DND-41 (cell line): ENCODE results near the gene SCD5.

Experiments used
- ATAC-seq: fragments of 200-7000 bp; cut with Tn5 transposase; 3 replicates; pipeline ENCODE4 v1.9.1; 2021; ENCODE audit warnings: low read depth; ENCODE audit not compliant: insufficient read depth
- DNase-seq: peaks from one replicate; pipeline ENCODE4 v3.0.0-alpha.2; 2020
- H2AFZ ChIP-seq: 2 replicates; pipeline ENCODE4 v1.6.0; 2012; ENCODE audit warnings: low read depth, low read length
- H3K27ac ChIP-seq: 2 replicates; pipeline ENCODE4 v1.5.1; 2012; ENCODE audit warnings: low read length, inconsistent platforms
- H3K27me3 ChIP-seq: fragments of 200-600 bp; sonication (generic); 2 replicates; pipeline ENCODE4 v1.6.0; 2012; ENCODE audit warnings: low read length, mild to moderate bottlenecking, inconsistent platforms; ENCODE audit not compliant: insufficient read depth, poor library complexity
- H3K36me3 ChIP-seq: 2 replicates; pipeline ENCODE4 v1.5.1; 2012; ENCODE audit warnings: low read length, inconsistent platforms; ENCODE audit not compliant: insufficient read depth
- H3K4me1 ChIP-seq: 2 replicates; pipeline ENCODE4 v1.5.1; 2012; ENCODE audit warnings: mild to moderate bottlenecking, low read length; ENCODE audit not compliant: insufficient read depth
- H3K4me2 ChIP-seq: 2 replicates; pipeline ENCODE4 v1.6.0; 2012; ENCODE audit warnings: mild to moderate bottlenecking, moderate library complexity, low read length, inconsistent platforms; ENCODE audit not compliant: insufficient read depth
- H3K4me3 ChIP-seq, 2 experiments: fragments of 200-600 bp in 1 of 2; shearing (Covaris generic) in 1 of 2; 2 replicates each; pipeline ENCODE4 v1.5.1; 2012 to 2016; ENCODE audit warnings: inconsistent platforms in 2 of 2, low read length in 2 of 2, mild to moderate bottlenecking in 2 of 2, low read depth in 1 of 2, moderate library complexity in 1 of 2
- H3K79me2 ChIP-seq: 2 replicates; pipeline ENCODE4 v1.6.0; 2012; ENCODE audit warnings: low read length, inconsistent platforms; ENCODE audit not compliant: insufficient read depth
- H3K9ac ChIP-seq: 2 replicates; pipeline ENCODE4 v1.6.0; 2012; ENCODE audit warnings: low read depth, mild to moderate bottlenecking, inconsistent platforms, low read length, moderate library complexity
- H3K9me3 ChIP-seq: 2 replicates; pipeline ENCODE4 v1.5.1; 2012; ENCODE audit warnings: low read length, moderate library complexity, mild to moderate bottlenecking, inconsistent platforms; ENCODE audit not compliant: insufficient read depth, severe bottlenecking
- H4K20me1 ChIP-seq: 2 replicates; pipeline ENCODE4 v1.6.0; 2012; ENCODE audit warnings: low read length; ENCODE audit not compliant: insufficient read depth
- CTCF ChIP-seq: IDR thresholded peaks from 2 replicates; pipeline ENCODE4 v1.5.1; 2012; ENCODE audit warnings: borderline replicate concordance, low read length, moderate library complexity, mild to moderate bottlenecking; ENCODE audit not compliant: poor library complexity, severe bottlenecking; ENCODE audit errors: extremely low read depth
- EZH2 ChIP-seq: IDR thresholded peaks from 3 replicates; pipeline ENCODE4 v1.6.1; 2012; ENCODE audit warnings: borderline replicate concordance, low read depth, mild to moderate bottlenecking, moderate library complexity, low read length, inconsistent platforms; ENCODE audit not compliant: severe bottlenecking

SCD5 gene

DNA sequence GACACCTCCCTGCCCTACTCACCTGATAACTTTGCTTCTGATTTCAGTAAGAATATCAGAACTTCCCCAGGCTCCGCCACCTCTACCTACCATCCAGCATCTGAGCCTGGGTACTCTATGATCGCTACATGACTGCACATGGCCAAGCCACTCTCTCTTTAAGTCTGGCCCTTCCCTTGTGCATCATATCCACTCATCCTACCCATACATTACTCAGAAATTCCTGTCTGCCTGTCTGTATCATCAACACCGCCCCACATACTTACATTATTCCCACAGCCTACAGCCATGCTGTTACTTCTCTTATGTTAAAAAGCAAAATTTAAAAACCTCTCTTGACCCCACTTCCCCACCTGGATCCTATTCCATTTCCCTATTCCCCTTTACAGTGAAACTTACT, 84.7 kb downstream of the SCD5 start:
- Histone ChIP-seq H3K9me3 (no peaks in the 10 kb centered on the region), H3K9ac (no peak overlapping the region), H3K4me1 (no peaks in the 10 kb centered on the region), H3K36me3 (no peaks in the 10 kb centered on the region), H3K4me2 (no peak overlapping the region), H3K27ac (no peak overlapping the region), H2AFZ (no peak overlapping the region), H3K4me3 (no peak overlapping the region), H3K27me3 (no peaks in the 10 kb centered on the region), H4K20me1 (peaks cover 9% of the 10 kb centered on the region), H3K79me2 (peaks cover 13% of the 10 kb centered on the region; the same call in 1 of the 2 replicates)
- TF ChIP-seq EZH2 = no peak
- no peak for TF ChIP-seq CTCF
- ATAC-seq = no peak
- DNase-seq = no peak

GRCh38 chr4:82712561-82712960, 86.0 kb downstream of the SCD5 start:
- H3K79me2 ChIP-seq = peaks cover 14% of the 10 kb centered on the region; the same call in 1 of the 2 replicates
- no peak overlapping the region for H2AFZ ChIP-seq
- H4K20me1 ChIP-seq = peaks cover 13% of the 10 kb centered on the region
- H3K4me1 ChIP-seq = no peaks in the 10 kb centered on the region
- no peak overlapping the region for H3K9ac ChIP-seq
- H3K27me3 ChIP-seq = no peaks in the 10 kb centered on the region
- H3K4me3 ChIP-seq = no peak overlapping the region
- no peaks in the 10 kb centered on the region for H3K9me3 ChIP-seq
- no peak overlapping the region for H3K27ac ChIP-seq
- no peak overlapping the region for H3K4me2 ChIP-seq
- TF ChIP-seq EZH2 (no peak), CTCF (no peak)
- H3K36me3 ChIP-seq = no peaks in the 10 kb centered on the region
- no peak for DNase-seq
- ATAC-seq = no peak

DNA sequence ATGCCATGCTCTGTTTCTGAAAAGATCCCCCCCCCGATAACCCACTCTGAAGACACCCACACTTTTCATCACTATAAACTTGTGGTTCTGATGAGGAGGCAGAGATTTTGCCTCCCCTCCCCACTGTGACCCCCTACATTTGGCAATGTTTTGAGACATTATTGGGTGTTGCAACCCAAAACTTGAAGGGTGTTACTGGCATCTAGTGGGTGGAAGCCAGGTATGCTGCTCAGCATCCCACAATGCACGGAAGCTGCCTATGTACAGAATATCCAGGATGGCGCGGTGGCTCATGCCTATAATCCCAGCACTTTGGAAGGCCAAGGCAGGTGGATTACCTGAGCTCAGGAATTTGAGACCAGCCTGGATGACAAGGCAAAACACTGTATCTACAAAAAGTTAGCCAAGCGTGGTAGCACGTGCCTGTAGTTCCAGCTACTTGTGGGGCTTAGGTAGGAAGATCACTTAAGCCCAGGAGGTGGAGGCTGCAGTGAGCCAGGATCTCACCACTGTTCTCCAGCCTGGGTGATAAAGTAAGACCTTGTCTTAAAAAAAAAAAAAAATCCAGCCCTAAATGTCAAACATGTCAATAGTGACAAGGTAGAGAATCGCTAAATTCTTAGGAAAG, 87.3 kb downstream of the SCD5 start:
- Histone ChIP-seq H3K4me3 (no peak overlapping the region), H3K9ac (no peak overlapping the region), H3K36me3 (no peaks in the 10 kb centered on the region), H3K4me2 (no peak overlapping the region), H2AFZ (no peak overlapping the region), H3K27me3 (no peaks in the 10 kb centered on the region), H3K79me2 (peaks cover 14% of the 10 kb centered on the region; the same call in 1 of the 2 replicates), H4K20me1 (peaks cover 13% of the 10 kb centered on the region), H3K9me3 (no peaks in the 10 kb centered on the region), H3K4me1 (no peaks in the 10 kb centered on the region), H3K27ac (no peak overlapping the region)
- TF ChIP-seq EZH2 (no peak), CTCF (peak; percentile 20)
- no peak for DNase-seq
- ATAC-seq = no peak
